Measurements from ENCODE around the gene RNASE7.

Gene RNASE7

GRCh38 chr14:21042918-21043317 is 756 bp downstream of the RNASE7 start:
- no peak for FAIRE-seq
- DNase-seq (ENCODE audit: insufficient read length, low spot score): no peak

GRCh38 chr14:21043387-21043973 is 1.3 kb downstream of the RNASE7 start:
- FAIRE-seq: no peak
- no peak for TF ChIP-seq POLR2A (IDR thresholded peaks at IDR 0.05; ENCODE audit: low read depth, low read length)
- DNase-seq (ENCODE audit: insufficient read length, low spot score): no peak

More at GRCh38 chr14:21042918-21043317, 756 bp downstream of the RNASE7 start:
- TF ChIP-seq POLR2A (IDR thresholded peaks at IDR 0.05; ENCODE audit: low read depth, low read length): no peak

- FAIRE-seq: no peak
- TF ChIP-seq POLR2A (IDR thresholded peaks at IDR 0.05; ENCODE audit: low read depth, low read length): no peak
- DNase-seq (ENCODE audit: insufficient read length, low spot score): no peak
Observed at GRCh38 chr14:21043974-21044618, 1.9 kb downstream of the RNASE7 start.

GRCh38 chr14:21047378-21047781 is 5.2 kb downstream of the RNASE7 start:
- FAIRE-seq (no peak), DNase-seq (ENCODE audit: insufficient read length, low spot score) (no peak)
- TF ChIP-seq POLR2A (IDR thresholded peaks at IDR 0.05; ENCODE audit: low read depth, low read length): no peak

- no peak for FAIRE-seq
Observed at GRCh38 chr14:21048638-21049037, 6.5 kb downstream of the RNASE7 start.

GRCh38 chr14:21049271-21049673 is 7.1 kb downstream of the RNASE7 start:
- DNase-seq (ENCODE audit: insufficient read length, low spot score): no peak
- no peak for TF ChIP-seq POLR2A (IDR thresholded peaks at IDR 0.05; ENCODE audit: low read depth, low read length)
- FAIRE-seq: no peak

More at GRCh38 chr14:21048638-21049037, 6.5 kb downstream of the RNASE7 start:
- TF ChIP-seq POLR2A (IDR thresholded peaks at IDR 0.05; ENCODE audit: low read depth, low read length): no peak
- DNase-seq (ENCODE audit: insufficient read length, low spot score): no peak

- no peak for TF ChIP-seq POLR2A (IDR thresholded peaks at IDR 0.05; ENCODE audit: low read depth, low read length)
- FAIRE-seq (no peak), DNase-seq (ENCODE audit: insufficient read length, low spot score) (no peak)
Observed at GRCh38 chr14:21050597-21050996, 8.4 kb downstream of the RNASE7 start.

GRCh38 chr14:21053184-21054122 is 11.3 kb downstream of the RNASE7 start:
- FAIRE-seq (no peak), DNase-seq (ENCODE audit: insufficient read length, low spot score) (no peak)
- no peak for TF ChIP-seq POLR2A (IDR thresholded peaks at IDR 0.05; ENCODE audit: low read depth, low read length)

GRCh38 chr14:21054123-21054767 is 12.1 kb downstream of the RNASE7 start:
- DNase-seq (ENCODE audit: insufficient read length, low spot score): no peak
- no peak for TF ChIP-seq POLR2A (IDR thresholded peaks at IDR 0.05; ENCODE audit: low read depth, low read length)
- FAIRE-seq: no peak

GRCh38 chr14:21054768-21055145 is 12.6 kb downstream of the RNASE7 start:
- no peak for TF ChIP-seq POLR2A (IDR thresholded peaks at IDR 0.05; ENCODE audit: low read depth, low read length)
- no peak for FAIRE-seq
- no peak for DNase-seq (ENCODE audit: insufficient read length, low spot score)

- no peak for TF ChIP-seq POLR2A (IDR thresholded peaks at IDR 0.05; ENCODE audit: low read depth, low read length)
- FAIRE-seq: no peak
- no peak for DNase-seq (ENCODE audit: insufficient read length, low spot score)
Observed at GRCh38 chr14:21055432-21056117, 13.4 kb downstream of the RNASE7 start.

- no peak for DNase-seq (ENCODE audit: insufficient read length, low spot score)
- FAIRE-seq: no peak
- TF ChIP-seq POLR2A (IDR thresholded peaks at IDR 0.05; ENCODE audit: low read depth, low read length): no peak
Observed at GRCh38 chr14:21056520-21057163, 14.5 kb downstream of the RNASE7 start.

Measured in H54 (cell line).